NCI-H2107 treated with DMSO at 0.1 percent for 48 hours (cell line): Measurements from ENCODE around the gene TDRD15.
"Not testable (repeated sequence)": the region's sequence is repeated elsewhere in the genome, so short reads cannot be mapped to it uniquely, and the experiment has no call there.

Experiments used
- DNase-seq: peaks from one replicate; lab custom pipeline; 2025; ENCODE audit not compliant: unreplicated experiment; lab: John Stamatoyannopoulos, UW

TDRD15 gene

DNA sequence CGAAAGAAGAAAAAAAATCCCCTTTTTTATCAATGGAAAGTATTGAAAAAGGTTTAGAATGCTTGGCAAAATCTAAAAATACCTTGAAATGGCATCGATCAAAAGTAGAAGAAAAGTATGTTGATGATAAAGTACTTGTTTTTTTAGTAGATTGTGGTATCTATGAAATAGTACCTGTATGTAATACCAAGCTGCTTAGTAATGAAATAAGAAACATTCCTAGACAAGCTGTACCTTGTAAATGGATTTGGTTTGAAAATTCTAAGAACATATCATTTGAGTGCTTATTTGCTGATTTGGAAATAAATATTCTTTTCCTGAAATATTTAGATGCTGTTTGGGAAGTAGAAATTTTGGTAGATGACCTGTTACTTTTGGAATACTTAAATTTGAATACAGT is 18.4 kb downstream of the TDRD15 start:
- no peak for DNase-seq

DNA sequence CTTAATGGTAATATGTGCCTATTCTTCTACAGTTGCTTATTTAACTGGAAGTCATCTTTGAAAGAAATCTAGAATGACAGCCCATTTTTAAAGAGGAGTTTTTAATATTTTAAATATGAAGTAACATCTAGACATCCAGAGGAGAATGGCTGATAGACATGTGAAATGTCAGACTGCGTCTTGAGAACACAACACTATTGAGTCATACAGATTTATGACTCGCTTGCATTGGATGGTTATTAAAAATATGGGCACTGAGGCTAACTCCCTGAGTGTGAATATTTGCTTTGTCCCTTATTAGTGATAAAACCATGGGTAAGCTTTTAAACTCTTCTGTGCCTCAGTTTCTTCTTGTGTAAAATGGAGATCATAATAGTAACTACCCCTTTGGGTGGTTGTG is 22.9 kb downstream of the TDRD15 start:
- DNase-seq, result no peak

DNA sequence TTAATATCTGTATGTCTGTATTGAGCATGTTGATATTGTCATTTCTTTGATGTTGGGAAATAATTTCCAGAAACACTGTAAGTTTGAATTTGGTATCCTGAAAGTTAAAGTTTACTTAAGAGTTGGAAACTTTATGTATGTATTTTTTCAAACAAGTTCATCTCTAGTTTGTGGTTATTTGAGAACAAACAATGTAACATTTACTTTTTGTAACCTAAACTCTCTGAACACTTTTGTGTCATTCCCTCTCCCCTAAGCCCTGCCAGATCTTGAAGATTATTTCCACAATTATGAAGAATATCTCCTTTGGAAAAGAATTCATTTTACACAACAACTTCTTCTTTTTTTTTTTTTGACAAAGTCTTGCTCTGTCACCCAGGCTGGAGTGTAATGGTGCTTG is 24.9 kb downstream of the TDRD15 start:
- DNase-seq, result no peak

DNA sequence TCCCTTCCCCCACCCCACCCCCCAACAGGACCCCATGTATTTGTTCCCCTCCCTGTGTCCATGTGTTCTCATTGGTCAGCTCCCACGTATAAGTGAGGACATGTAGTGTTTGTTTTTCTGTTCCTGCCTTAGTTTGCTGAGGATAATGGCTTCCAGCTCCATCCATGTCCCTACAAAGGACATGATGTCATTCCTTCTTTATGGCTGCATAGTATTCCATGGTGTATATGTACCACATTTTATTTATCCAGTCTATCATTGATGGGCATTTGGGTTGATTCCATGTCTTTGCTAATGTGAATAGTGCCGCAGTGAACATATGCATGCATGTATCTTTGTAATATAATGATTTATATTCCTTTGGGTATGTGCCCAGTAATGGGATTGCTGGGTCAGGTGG is 27.5 kb downstream of the TDRD15 start:
- not testable (repeated sequence) for DNase-seq

DNA sequence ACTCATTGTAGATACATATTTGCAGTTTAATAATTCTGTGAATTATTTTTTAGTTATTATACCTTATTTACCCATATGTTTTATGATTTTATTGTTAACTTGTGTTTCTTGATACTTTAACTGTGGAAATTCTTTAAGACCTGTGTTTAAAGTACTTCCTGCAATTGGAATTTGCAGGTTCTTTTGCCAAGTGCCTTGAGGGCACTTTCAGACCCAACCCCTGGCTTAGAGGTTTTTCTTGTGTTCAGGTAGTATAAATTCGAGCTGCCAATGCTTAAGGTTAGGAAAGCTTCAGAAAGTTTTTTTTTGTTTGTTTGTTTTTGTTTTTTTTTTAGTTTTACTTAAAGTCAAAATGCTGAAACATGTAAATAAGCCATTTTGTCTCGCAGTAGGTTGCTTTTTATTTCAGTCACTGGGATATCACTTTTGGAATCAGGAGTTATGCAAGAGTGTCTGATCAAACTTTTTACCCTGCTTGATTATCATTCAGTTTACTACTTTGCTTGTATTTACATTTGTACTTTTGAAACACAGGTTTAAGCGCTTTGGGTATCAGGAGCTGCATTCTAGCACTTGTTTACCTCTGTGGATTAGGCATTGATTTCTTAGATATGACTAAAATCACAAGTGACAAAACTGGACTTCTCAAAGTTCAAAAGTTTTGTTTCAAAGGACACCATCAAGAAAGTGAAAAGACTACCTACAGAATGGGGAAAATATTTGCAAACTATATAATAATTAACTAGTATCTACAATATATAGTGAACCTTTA is 31.8 kb downstream of the TDRD15 start:
- no peak for DNase-seq

DNA sequence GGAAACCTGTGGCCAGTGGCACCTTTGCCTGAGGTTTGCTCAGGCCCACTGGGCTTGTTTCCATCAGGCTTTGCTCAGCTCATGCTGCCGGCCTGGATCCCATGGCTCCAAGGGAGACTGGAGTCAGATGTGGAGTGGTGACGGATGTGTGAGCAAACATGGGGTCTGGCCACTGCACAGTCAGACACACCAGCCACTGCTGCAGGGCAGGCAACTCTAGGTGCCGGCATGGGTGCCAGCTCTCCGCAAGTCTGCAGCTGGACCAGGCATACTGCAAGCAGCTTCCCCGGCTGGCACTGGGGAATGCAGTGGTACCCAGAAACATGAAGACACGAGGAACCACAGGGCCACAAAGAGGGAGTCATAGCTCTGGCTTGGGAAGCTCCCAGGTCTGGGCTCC is 37.4 kb downstream of the TDRD15 start:
- no peak for DNase-seq

DNA sequence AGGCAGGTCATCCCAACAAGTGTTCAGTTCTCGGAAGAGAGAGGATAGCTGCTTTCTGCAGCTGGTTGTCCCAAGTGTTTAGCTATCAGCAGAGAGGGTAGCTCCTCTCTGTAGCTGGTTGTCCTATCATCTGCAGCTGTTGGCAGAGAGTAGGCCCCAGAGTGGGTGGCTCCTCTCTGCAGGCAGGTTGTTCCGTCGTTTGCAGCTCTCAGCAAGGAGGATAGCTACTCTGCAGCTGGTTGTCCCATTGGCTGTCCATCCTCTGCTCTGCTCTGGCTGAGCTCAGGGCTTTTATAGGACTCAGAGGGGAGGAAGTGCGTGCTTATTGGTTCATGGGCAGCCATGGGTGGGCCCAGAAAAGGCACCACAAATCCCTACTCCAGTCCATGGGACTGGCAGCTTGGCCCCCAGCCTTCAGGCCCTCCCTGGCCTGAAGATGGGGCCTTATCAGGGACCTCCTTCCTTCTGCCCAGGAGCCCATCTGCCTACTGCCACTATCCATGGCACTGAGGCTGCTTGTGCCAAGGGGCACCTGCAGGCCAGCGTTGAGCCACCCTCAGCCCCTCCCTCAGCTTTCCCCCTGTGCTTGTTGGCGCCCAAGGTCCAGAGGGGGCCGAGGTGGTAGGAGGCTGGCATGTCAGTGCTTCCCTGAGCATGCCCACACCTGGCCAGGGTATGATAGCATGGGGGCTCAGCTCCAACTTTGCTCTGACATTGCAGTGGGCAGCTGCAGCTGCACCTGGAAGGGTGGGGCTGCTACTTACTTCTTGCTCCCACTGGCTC is 38.3 kb downstream of the TDRD15 start:
- DNase-seq, result no peak

DNA sequence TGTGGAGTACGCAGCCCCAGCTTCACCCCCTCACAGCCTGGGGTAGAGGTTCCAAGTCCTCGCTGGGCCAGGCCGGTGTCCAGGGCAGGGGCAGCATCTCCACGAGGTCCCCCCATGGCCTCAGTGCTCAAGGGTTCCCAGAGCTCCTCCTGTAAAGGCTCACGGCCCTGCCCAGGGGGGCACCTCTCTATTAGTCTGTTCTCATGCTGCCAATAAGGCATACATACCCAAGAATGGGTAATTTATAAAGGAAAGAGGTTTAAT is 38.8 kb downstream of the TDRD15 start:
- DNase-seq, result no peak

DNA sequence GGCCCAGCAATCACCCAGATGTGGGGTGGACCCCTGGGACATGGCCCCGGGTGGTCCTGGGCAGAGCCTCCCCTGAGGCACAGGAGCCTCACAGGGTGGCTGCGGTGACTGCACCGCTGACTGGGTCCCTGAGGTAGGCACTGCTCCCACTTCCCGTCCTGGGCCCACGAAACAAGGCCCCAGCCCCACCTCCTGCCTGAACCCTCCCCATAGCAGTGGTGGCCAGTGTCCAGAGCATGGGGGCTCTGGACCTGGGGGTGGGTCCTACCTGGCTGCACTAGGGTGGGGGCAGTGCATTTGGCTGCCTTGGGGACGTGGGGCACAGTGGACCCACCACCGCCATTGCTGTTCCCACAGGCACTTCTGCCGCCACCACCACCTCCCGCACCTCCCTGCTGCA is 39.4 kb downstream of the TDRD15 start:
- no peak for DNase-seq

DNA sequence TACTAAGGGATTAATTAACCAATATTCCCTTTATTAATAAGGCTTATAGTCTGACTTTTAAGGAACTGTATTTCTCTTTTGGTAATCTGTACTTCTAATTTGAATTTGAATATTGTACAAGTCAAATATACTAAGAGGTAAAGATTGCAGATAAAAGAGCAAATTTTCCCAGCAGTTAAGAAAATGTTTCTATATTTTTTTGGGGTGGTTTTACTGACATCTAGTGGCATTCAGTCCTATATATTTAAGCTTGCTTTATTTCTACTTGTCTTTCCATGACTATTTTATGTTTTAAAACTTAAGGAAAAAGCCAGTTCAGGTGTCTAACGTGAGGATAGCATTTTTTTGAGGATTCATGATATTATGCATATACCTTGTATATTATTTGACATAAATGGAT is 41.6 kb downstream of the TDRD15 start:
- no peak for DNase-seq

DNA sequence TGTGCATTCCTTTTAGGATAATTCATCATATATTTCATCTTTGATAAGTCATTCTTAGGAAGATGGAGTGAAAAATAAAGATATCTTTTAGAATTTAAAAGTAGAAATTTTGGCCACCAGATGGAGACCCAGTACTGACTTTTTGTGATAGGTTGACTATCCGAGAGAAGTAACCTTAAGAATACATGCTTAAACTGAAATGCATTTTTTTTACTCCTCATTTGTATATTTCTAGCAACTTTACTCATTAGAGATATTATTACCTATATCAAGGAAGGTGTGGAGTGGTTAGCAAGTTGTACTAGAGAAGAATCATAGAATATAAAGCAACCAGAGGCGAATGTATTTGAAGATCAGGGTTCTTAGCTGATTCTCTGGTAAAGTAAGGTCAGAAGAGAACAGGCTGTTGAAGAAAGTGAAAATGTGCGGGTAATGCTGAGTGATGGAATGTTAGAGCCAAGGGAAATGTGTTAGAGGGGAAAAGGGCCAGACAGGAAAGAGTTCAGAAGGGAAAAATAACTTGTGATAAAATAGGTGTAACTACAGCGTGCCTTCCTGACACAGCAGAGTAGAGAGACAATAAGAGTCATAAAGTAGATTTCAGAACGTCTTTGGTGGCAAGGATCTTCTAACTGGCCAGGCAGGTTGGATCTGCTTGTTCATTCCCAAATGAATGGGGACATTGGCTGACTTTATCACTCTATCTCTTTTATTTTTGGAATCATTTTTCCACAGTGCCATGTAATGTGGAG is 52.3 kb downstream of the TDRD15 start:
- no peak for DNase-seq

DNA sequence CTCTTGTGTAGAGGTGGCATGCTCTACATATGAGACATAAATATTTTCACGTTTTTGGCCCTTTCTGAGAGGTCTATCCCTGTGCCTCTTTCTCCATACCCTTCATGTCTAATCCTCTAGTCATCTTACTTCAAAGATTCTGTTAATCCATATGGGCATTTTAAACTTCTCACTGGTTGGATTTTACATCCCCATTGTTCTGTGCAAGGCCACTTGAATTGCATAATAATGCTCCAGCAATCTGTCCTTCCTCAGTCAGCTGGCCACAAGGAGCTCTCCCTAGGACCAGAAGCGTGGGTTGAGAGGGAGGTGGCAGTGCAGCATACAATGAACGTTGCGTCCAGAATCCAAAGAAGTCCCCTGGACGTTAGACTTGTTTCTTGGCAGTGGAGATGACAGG is 58.2 kb downstream of the TDRD15 start:
- no peak for DNase-seq

DNA sequence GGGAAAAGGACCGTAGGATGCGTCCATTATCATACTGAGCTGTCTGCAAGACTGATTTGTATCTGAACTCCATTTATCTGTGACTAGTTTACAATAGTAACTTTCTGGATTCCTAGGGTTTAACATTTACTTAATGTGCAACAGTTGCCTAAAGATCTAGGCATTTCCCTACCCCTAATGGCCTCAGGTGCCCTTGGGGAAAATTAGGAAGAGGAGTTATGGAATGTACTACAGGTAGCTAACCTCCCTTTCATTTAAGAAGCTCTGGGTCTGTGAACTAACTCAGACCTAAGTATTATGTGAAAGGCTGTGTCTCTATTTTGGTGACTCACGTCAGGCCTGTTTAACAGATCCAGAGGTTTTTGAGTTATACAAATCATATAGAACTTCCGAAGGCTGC is 59.5 kb downstream of the TDRD15 start:
- no peak for DNase-seq

DNA sequence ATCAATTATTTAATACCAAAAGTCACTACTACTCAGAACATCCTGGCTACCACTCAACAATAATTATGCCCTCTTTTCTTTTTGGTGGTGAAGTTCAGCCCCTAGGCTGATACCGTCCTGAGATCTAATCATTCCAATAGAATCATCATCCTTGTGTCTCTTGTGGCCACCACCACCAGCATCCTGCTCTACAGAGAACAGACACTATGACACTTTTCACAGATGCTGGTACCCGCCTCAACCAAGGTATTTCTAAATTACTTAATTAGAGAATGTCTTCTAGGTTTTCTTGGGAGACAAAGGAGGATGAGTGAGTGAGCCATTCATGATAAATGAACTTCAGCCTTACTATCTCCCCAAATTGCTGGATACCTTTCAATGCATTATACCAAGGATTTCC is 60.0 kb downstream of the TDRD15 start:
- DNase-seq, result no peak

DNA sequence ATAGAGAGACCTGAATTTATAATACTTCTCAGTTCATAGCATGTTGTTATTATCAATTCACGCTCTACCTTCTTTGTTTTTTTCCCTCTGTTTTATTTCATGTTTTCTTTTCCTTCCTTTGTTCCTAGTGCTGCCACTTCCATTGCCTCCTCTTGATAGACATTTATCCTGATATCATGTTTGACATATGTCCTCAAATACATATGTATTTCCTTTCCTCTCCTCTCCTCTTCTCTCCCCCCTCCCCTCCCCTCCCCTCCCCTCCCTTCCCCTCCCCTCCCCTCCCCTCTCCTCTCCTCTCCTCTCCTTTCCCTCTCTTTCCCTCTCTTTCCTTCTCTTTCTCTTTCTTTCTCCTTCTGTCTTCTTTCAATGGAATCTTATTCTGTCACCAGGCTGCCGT is 67.8 kb downstream of the TDRD15 start:
- DNase-seq, result no peak
